Measurements from ENCODE around the gene DDA1. TPM values are rescaled to one million over a fixed set of nuclear protein-coding genes. Genes with fewer than 3 reads are reported as not detected.

Gene DDA1
- total and polyA plus RNA-seq, 10 of the 15 experiments (the other 5 are each of a cell fraction or from before 2014, with no cell fraction given): 0.76 to 71.0 (median 39.4) TPM

DNA sequence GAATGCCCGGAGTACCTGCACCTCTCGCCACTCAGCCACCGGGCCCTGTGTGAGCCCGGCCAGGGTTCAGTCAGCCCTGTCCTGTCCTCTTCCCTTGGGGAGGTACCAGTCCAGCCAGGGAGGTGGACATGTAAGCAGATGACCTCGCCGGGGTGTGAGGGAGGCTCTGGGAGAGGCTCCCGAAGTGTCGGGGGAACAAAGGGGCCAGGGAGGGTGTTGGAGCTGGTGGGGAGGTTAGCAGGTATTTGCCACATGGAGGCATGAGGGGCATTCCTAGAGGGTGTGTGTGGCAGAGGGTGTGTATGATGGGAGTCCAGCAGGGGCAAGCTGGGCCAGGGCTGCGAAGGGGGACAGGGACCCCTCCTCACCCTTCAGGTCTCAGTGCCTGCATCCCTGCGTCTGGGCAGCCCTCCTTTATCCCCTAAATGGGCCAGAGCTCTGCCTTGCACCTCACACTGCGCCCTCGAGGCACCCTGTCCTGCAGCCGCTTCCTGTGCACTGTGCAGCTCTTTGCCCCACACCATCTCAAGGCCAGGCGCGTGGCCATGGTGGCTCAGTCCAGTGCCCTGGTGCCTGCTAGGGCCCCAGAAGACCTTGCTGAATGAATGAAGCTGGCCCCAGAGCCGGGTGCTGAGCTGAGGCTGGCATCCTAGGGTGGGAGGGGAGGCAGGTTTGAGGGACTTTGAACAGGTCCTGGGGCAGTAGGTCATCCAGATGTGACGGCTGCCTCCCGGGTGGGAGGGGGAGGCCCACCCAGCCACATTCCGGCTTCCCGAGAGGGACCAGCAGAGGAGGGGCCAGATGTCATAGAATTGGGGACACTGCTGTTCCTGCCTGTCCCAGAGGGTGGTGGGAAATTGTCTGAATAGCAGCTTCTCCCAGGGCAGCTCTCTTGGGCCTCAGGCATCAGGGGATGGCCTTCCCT lies 3.1 kb downstream of the DDA1 start (continued):
- TF ChIP-seq, protein P1, sequence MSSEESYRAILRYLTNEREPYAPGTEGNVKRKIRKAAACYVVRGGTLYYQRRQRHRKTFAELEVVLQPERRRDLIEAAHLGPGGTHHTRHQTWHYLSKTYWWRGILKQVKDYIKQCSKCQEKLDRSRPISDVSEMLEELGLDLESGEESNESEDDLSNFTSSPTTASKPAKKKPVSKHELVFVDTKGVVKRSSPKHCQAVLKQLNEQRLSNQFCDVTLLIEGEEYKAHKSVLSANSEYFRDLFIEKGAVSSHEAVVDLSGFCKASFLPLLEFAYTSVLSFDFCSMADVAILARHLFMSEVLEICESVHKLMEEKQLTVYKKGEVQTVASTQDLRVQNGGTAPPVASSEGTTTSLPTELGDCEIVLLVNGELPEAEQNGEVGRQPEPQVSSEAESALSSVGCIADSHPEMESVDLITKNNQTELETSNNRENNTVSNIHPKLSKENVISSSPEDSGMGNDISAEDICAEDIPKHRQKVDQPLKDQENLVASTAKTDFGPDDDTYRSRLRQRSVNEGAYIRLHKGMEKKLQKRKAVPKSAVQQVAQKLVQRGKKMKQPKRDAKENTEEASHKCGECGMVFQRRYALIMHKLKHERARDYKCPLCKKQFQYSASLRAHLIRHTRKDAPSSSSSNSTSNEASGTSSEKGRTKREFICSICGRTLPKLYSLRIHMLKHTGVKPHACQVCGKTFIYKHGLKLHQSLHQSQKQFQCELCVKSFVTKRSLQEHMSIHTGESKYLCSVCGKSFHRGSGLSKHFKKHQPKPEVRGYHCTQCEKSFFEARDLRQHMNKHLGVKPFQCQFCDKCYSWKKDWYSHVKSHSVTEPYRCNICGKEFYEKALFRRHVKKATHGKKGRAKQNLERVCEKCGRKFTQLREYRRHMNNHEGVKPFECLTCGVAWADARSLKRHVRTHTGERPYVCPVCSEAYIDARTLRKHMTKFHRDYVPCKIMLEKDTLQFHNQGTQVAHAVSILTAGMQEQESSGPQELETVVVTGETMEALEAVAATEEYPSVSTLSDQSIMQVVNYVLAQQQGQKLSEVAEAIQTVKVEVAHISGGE (CRISPR knock-in tag; IDR thresholded peaks at IDR 0.05): no peak
- TF ChIP-seq JUND (IDR thresholded peaks at IDR 0.05; ENCODE audit: low read depth, low read length): no peak
- no peak for TF ChIP-seq SIN3A (IDR thresholded peaks at IDR 0.05; ENCODE audit: low read depth, low read length)
- TF ChIP-seq HDAC2 (IDR thresholded peaks at IDR 0.05): no peak
- no peak for TF ChIP-seq TCF3 (IDR thresholded peaks at IDR 0.05; ENCODE audit: borderline replicate concordance, insufficient read depth, low read depth, low read length)

GRCh38 chr19:17314007-17314593 lies 4.7 kb downstream of the DDA1 start:
- 98% methylated on average over 19 of the region's 19 CpGs for WGBS (ENCODE audit: insufficient coverage, insufficient replicate concordance, low lambda C conversion rate, missing lambda C conversion rate)
- ChIA-PET POLR2A (no interaction called here), CTCF (no interaction called here), RAD21 (ENCODE audit: unreplicated experiment) (no interaction called here), SMC1A (ENCODE audit: uncharacterized antibody, unreplicated experiment) (no interaction called here)
- intact Hi-C loops (cut with micrococcal nuclease; ENCODE audit: unreplicated experiment): no loop called here
- H3K4me2 ChIP-seq (ENCODE audit: control insufficient read depth, insufficient read depth): no peak overlapping the region
- H3K4me3 ChIP-seq: no peak overlapping the region
- peaks cover 3% of the 10 kb centered on the region; the same call in 1 of the 2 replicates for H4K20me1 ChIP-seq (ENCODE audit: control insufficient read depth, insufficient read depth)
- H3K9ac ChIP-seq (ENCODE audit: control insufficient read depth, insufficient read depth, low read length): no peak overlapping the region
- no peak overlapping the region for H3K27ac ChIP-seq (ENCODE audit: control insufficient read depth, insufficient read depth)
- no peaks in the 10 kb centered on the region for H3K9me3 ChIP-seq (replicated peaks; ENCODE audit: control insufficient read depth, insufficient read depth, low read length)
- FAIRE-seq (no peak), DNase-seq (ENCODE audit: low read depth, low spot score) (no peak), ATAC-seq (no peak)
- peaks cover 28% of the 10 kb centered on the region for H3K79me2 ChIP-seq (ENCODE audit: control insufficient read depth, insufficient read depth, low read length)
- H3K4me1 ChIP-seq (ENCODE audit: control insufficient read depth, insufficient read depth, low read length): peaks cover 15% of the 10 kb centered on the region
- TF ChIP-seq ESRRA (IDR thresholded peaks at IDR 0.05; ENCODE audit: low read length) (no peak), RUNX3 (IDR thresholded peaks at IDR 0.05; ENCODE audit: low read length) (no peak), CTCF (IDR thresholded peaks at IDR 0.05 in 2 of 3, conservative IDR thresholded peaks at IDR 0.05 in 1 of 3; ENCODE audit: control insufficient read depth in 2 of 3, extremely low read depth in 1 of 3, insufficient read depth in 1 of 3, low read depth in 3 of 3, low read length in 3 of 3) (no peak), MEF2B (IDR thresholded peaks at IDR 0.05; ENCODE audit: partially characterized antibody, poor library complexity, severe bottlenecking) (no peak), FOS (IDR thresholded peaks at IDR 0.05; ENCODE audit: borderline replicate concordance, extremely low read depth, insufficient read length) (no peak)
- BruUV-seq (replicated peaks): no TSS peak
- no peaks in the 10 kb centered on the region for H3K27me3 ChIP-seq (replicated peaks in 1 of 2; ENCODE audit: control insufficient read depth in 2 of 2, insufficient read depth in 2 of 2, low read length in 1 of 2)
- in situ Hi-C loops (cut with MboI): no loop called here
- no peak overlapping the region for H2AFZ ChIP-seq (ENCODE audit: control insufficient read depth, low read depth, low read length)
- H3K36me3 ChIP-seq (ENCODE audit: control insufficient read depth in 2 of 2, insufficient read depth in 2 of 2, low read length in 1 of 2): peaks cover 10 to 13% of the 10 kb centered on the region in 2 experiments; a peak in 3 of 4 replicates

Measured in GM12878 (cell line).